IPS-20b (cell line): ENCODE data around the gene FBXO48.
"Not testable (repeated sequence)": the region's sequence is repeated elsewhere in the genome, so short reads cannot be mapped to it uniquely, and the experiment has no call there.

ENCODE experiments used
- H3K27ac ChIP-seq: one replicate; pipeline ENCODE4 v1.5.1; 2013; ENCODE audit warnings: low read length
- H3K27me3 ChIP-seq: 2 replicates; pipeline ENCODE4 v1.6.1; 2013; ENCODE audit warnings: mild to moderate bottlenecking, low read length, inconsistent platforms; ENCODE audit not compliant: insufficient read depth
- H3K36me3 ChIP-seq: 2 replicates; pipeline ENCODE4 v1.6.1; 2013; ENCODE audit warnings: low read depth, mild to moderate bottlenecking, inconsistent platforms, low read length, moderate library complexity; ENCODE audit not compliant: insufficient read depth
- H3K4me1 ChIP-seq: 2 replicates; pipeline ENCODE4 v1.6.1; 2013; ENCODE audit warnings: mild to moderate bottlenecking, control low read depth, inconsistent platforms, low read length, moderate library complexity; ENCODE audit not compliant: insufficient read depth
- H3K4me3 ChIP-seq: 2 replicates; pipeline ENCODE4 v1.5.1; 2013; ENCODE audit warnings: mild to moderate bottlenecking, low read length, inconsistent platforms
- H3K9ac ChIP-seq: 2 replicates; pipeline ENCODE4 v1.6.1; 2013; ENCODE audit warnings: low read depth, mild to moderate bottlenecking, inconsistent platforms, low read length, moderate library complexity
- H3K9me3 ChIP-seq: 2 replicates; pipeline ENCODE4 v1.6.1; 2013; ENCODE audit warnings: mild to moderate bottlenecking, low read depth, low read length, inconsistent platforms; ENCODE audit not compliant: insufficient read depth

The FBXO48 gene

DNA sequence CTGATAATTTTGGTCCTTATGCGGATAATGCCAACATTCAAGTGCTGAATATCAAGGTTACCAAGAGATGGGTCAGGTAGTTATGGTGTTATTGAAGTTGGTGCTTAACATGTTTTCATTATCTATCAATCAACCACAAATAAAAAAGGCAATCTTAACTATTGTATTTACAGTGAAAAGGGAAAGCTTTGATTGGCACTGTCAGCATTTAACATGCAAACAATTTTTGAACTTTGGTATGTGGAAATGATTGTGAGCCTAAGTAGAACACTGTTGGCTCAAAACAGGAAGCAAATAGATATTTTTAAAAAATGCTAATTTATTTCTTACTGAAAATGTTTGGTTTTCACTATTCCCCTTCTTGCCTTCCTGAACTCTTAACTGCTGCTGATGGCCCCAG is 22.2 kb upstream of the FBXO48 start:
- H3K36me3 ChIP-seq, result no peaks in the 10 kb centered on the region
- H3K4me3 ChIP-seq, result no peak overlapping the region
- no peaks in the 10 kb centered on the region; the same call in 1 of the 2 replicates for H3K9me3 ChIP-seq
- H3K4me1 ChIP-seq, result no peaks in the 10 kb centered on the region
- no peak overlapping the region for H3K9ac ChIP-seq
- H3K27me3 ChIP-seq, result no peaks in the 10 kb centered on the region
- no peak overlapping the region for H3K27ac ChIP-seq

DNA sequence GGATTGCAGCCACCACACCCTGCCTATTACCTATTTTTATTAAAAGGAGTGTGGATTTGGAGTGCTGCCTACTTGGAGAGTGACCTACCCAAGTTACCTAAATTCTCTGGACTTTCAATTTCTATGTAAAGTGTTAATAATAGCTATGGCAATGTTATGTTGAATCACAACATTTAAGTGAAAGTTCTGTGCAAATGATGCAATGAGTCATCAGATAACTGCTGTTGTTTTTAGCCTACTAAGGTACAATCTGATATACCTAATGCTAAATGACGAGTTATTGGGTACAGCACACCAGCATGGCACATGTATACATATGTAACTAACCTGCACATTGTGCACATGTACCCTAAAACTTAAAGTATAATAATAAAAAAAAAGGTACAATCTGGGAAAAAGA is 21.5 kb upstream of the FBXO48 start:
- H3K27ac ChIP-seq, H3K9me3 ChIP-seq, H3K36me3 ChIP-seq: not testable (repeated sequence)

GRCh38 chr2:68487773-68488355 is 20.8 kb upstream of the FBXO48 start:
- no peak overlapping the region for H3K4me3 ChIP-seq
- H3K9me3 ChIP-seq, result no peaks in the 10 kb centered on the region
- H3K27me3 ChIP-seq, result no peaks in the 10 kb centered on the region
- no peaks in the 10 kb centered on the region for H3K36me3 ChIP-seq
- 0 out of 2 replicates have a peak, but pooled peaks cover 3% of the 10 kb centered on the region for H3K4me1 ChIP-seq
- no peak overlapping the region for H3K27ac ChIP-seq
- H3K9ac ChIP-seq, result no peak overlapping the region

More for the DNA sequence above, 21.5 kb upstream of the FBXO48 start:
- H3K4me1 ChIP-seq, H3K4me3 ChIP-seq, H3K9ac ChIP-seq, H3K27me3 ChIP-seq: not testable (repeated sequence)

DNA sequence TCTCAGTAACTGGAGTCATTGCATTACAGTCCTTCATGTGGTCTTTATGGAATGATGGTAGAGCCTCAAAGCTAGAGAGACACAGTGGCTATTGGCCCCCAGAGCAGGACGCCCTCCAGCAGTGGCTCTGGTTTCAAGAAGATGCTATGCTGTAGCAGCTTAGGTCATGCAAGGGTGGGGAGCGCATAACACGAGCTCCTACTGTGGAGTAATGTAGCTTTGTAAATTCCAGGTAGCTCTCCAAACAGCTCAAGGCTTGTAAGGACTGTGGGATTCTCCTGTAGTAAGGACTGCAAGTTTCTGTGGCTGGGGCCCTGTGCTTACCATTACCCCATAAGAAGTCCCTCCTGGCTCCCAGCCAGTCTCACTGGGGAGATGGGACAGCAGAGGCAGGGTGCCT is 15.9 kb upstream of the FBXO48 start:
- H3K36me3 ChIP-seq, result no peaks in the 10 kb centered on the region
- H3K4me1 ChIP-seq, result 0 out of 2 replicates have a peak, but pooled peaks cover 3% of the 10 kb centered on the region
- H3K9me3 ChIP-seq, result no peaks in the 10 kb centered on the region
- H3K27ac ChIP-seq, result no peak overlapping the region
- no peak overlapping the region for H3K4me3 ChIP-seq
- no peak overlapping the region for H3K9ac ChIP-seq
- H3K27me3 ChIP-seq, result no peaks in the 10 kb centered on the region

DNA sequence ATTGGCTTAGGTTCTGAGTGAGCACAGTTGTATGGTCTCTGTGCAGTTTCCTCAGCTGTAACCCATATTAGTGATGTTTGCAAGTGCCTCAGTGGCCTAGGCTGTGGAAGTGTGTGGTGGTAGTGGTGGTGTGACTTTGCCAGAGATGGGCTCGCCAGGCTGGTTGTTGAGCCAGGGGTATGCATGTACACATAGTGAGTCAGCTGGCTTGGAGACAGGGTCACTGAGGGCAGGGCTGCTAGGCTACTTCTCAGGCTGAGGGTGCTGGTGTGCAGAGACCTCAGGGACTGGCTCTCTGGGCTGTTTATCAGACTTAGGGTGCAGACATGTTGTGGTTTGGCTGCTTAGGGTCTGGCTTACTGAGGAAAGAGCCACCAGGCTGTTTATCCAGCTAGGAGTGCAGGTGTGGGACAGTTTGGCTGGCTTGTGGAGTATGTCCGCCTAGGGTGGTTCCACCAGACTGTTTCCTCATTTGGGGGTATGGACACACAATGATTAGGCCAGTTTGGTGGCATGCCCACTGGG is 15.3 kb upstream of the FBXO48 start:
- H3K9ac ChIP-seq, result no peak overlapping the region
- H3K4me1 ChIP-seq, result 0 out of 2 replicates have a peak, but pooled peaks cover 3% of the 10 kb centered on the region
- no peaks in the 10 kb centered on the region for H3K27me3 ChIP-seq
- H3K4me3 ChIP-seq, result no peak overlapping the region
- H3K36me3 ChIP-seq, result no peaks in the 10 kb centered on the region
- H3K27ac ChIP-seq, result no peak overlapping the region
- H3K9me3 ChIP-seq, result no peaks in the 10 kb centered on the region

GRCh38 chr2:68478688-68479087 is 11.6 kb upstream of the FBXO48 start:
- 0 out of 2 replicates have a peak, but pooled peaks cover 3% of the 10 kb centered on the region for H3K4me1 ChIP-seq
- H3K36me3 ChIP-seq, result no peaks in the 10 kb centered on the region
- no peak overlapping the region for H3K9ac ChIP-seq
- no peaks in the 10 kb centered on the region for H3K9me3 ChIP-seq
- no peak overlapping the region for H3K4me3 ChIP-seq
- no peaks in the 10 kb centered on the region for H3K27me3 ChIP-seq
- no peak overlapping the region for H3K27ac ChIP-seq

GRCh38 chr2:68476454-68476853 is 9.4 kb upstream of the FBXO48 start:
- H3K27me3 ChIP-seq, result no peaks in the 10 kb centered on the region
- no peaks in the 10 kb centered on the region for H3K9me3 ChIP-seq
- H3K4me1 ChIP-seq, result no peaks in the 10 kb centered on the region
- no peak overlapping the region for H3K27ac ChIP-seq
- H3K9ac ChIP-seq, result no peak overlapping the region
- no peak overlapping the region for H3K4me3 ChIP-seq
- no peaks in the 10 kb centered on the region for H3K36me3 ChIP-seq

- H3K27me3 ChIP-seq, result no peaks in the 10 kb centered on the region
- no peaks in the 10 kb centered on the region for H3K9me3 ChIP-seq
- H3K4me1 ChIP-seq, result no peaks in the 10 kb centered on the region
- no peak overlapping the region for H3K27ac ChIP-seq
- H3K9ac ChIP-seq, result no peak overlapping the region
- no peaks in the 10 kb centered on the region for H3K36me3 ChIP-seq
- H3K4me3 ChIP-seq, result no peak overlapping the region
Observed at GRCh38 chr2:68475576-68475975, 8.5 kb upstream of the FBXO48 start.

- Histone ChIP-seq H3K36me3 (no peaks in the 10 kb centered on the region), H3K9me3 (no peaks in the 10 kb centered on the region), H3K9ac (no peak overlapping the region), H3K4me1 (no peaks in the 10 kb centered on the region), H3K4me3 (no peak overlapping the region), H3K27ac (no peak overlapping the region), H3K27me3 (no peaks in the 10 kb centered on the region)
Observed at GRCh38 chr2:68475110-68475509, 8.0 kb upstream of the FBXO48 start.

GRCh38 chr2:68472796-68473414 is 5.8 kb upstream of the FBXO48 start:
- Histone ChIP-seq H3K9ac (no peak overlapping the region), H3K36me3 (no peaks in the 10 kb centered on the region), H3K27me3 (no peaks in the 10 kb centered on the region), H3K9me3 (no peaks in the 10 kb centered on the region), H3K4me3 (no peak overlapping the region), H3K4me1 (no peaks in the 10 kb centered on the region), H3K27ac (no peak overlapping the region)

DNA sequence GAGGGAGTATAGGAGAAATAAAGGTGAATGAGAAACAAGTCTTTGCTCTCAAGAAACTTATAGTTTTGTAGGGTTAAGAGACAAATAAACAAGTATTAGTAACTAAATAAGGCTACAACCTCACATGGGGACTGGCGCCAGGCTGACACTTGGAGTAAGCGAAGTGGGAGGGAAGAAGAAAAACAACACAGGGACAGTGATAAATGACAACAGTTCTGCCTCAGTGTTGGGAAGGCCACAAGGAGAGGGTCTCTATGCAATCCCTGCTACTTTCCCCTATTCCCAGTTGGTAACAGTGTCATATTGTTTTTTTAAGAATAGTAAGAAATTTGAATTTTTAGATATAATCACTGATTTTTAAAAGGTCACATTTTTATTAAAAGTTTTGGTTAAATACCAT is 4.3 kb upstream of the FBXO48 start:
- Histone ChIP-seq H3K9ac (no peak overlapping the region), H3K9me3 (no peaks in the 10 kb centered on the region), H3K4me1 (no peaks in the 10 kb centered on the region), H3K27me3 (no peaks in the 10 kb centered on the region), H3K4me3 (no peak overlapping the region), H3K36me3 (no peaks in the 10 kb centered on the region), H3K27ac (no peak overlapping the region)

DNA sequence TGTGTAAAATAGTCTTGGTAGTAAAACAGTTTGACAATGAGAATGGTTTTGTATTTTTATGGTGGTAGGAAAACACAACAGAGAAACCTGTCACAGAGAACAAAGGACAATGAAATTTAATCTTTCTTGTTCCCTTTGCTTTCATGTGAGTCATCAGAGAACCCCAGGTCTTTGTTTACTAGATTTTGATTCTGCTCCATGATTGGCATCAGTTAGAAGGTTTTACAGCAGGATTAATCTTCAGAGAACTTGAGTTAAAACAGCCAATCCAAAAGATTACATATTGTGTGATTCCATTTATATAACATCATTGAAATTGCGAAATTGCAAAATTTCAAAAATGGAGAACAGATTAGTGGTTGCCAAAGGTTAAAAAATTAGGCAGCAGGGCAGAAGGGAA is 2.8 kb upstream of the FBXO48 start:
- H3K27ac ChIP-seq, result no peak overlapping the region
- no peaks in the 10 kb centered on the region for H3K9me3 ChIP-seq
- H3K36me3 ChIP-seq, result no peaks in the 10 kb centered on the region
- H3K4me1 ChIP-seq, result no peaks in the 10 kb centered on the region
- H3K9ac ChIP-seq, result no peak overlapping the region
- no peak overlapping the region for H3K4me3 ChIP-seq
- no peaks in the 10 kb centered on the region for H3K27me3 ChIP-seq
